Measurements from ENCODE around the gene IKBKG. TPM values are rescaled to one million over a fixed set of nuclear protein-coding genes. Genes with fewer than 3 reads are reported as not detected.

The IKBKG gene
- total and polyA plus RNA-seq, 7 donors = 9.2 to 28.9 (median 15.5) TPM

- Histone ChIP-seq H3K9me3 (no peaks in the 10 kb centered on the region), H3K4me1 (peaks cover 0 to 20% (median 13%) of the 10 kb centered on the region in 4 donors), H3K27me3 (no peaks in the 10 kb centered on the region), H3K36me3 (no peaks in the 10 kb centered on the region), H3K27ac (peak overlapping the region; percentile 23 to 67 (median 60)), H3K4me3 (no peak overlapping the region)
- intact Hi-C loops (cut with DNase I) = no loop called here
- TF ChIP-seq EP300 (IDR thresholded peaks at IDR 0.05) (no peak), CTCF (IDR thresholded peaks at IDR 0.05) (no peak), POLR2A (IDR thresholded peaks at IDR 0.05) (no peak), POLR2AphosphoS5 (IDR thresholded peaks at IDR 0.05) (no peak)
- WGBS, 2 donors = 79 to 85% methylated on average over 5 of the region's 5 CpGs
- DNase-seq = no peak
Measured at GRCh38 chrX:154541589-154541895, 5.9 kb upstream of the IKBKG start.

GRCh38 chrX:154541896-154542722, 5.3 kb upstream of the IKBKG start:
- Histone ChIP-seq H3K27ac (peak overlapping the region; percentile 49 to 72 (median 62)), H3K36me3 (no peaks in the 10 kb centered on the region), H3K4me3 (no peak overlapping the region), H3K4me1 (peaks cover 0 to 20% (median 13%) of the 10 kb centered on the region in 4 donors), H3K27me3 (no peaks in the 10 kb centered on the region), H3K9me3 (no peaks in the 10 kb centered on the region)
- peak; percentile 88 for DNase-seq
- TF ChIP-seq POLR2AphosphoS5 (IDR thresholded peaks at IDR 0.05) (peak in 1 of 4 donors; percentile 12), CTCF (IDR thresholded peaks at IDR 0.05) (no peak), POLR2A (IDR thresholded peaks at IDR 0.05) (no peak)
- 55 to 66% methylated on average over 12 of the region's 12 CpGs for WGBS, 2 donors
- intact Hi-C loops (cut with DNase I) = no loop called here

DNA sequence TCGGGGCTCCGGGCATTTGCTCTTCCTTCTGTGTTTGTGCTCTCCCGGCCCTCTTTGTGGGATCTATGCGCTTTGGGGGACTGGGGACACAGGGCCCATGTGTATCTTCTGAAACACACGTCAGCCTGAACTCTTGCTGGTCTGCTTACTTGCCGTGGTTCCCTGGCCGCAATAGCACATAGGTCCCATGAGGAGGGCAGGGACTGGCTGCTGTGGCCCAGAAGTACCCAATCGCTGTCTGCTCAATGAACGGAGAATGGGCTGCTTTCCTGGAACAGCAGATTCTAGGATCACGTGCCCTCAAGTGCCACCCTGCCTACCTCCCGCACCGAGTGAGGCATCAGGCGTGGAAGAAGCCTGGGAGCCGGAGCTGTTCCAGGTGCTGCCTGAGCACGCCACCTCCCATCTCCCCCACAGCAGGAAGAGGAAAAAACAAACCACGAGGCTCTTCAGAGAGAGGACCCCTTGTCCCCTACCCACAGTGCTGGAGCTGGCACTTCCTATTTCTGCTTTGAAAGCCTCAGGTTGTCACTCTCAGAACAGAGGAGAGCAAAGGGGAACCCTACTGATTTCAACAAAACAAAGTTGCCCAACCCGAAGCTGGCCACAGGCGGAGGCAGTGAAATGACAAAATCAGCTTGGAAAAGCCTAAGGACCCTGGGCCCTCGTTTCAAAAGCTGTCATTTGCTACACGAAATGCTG, 4.5 kb upstream of the IKBKG start:
- H3K4me1 ChIP-seq = peaks cover 0 to 20% (median 13%) of the 10 kb centered on the region in 4 donors
- no peak overlapping the region for H3K4me3 ChIP-seq

DNA sequence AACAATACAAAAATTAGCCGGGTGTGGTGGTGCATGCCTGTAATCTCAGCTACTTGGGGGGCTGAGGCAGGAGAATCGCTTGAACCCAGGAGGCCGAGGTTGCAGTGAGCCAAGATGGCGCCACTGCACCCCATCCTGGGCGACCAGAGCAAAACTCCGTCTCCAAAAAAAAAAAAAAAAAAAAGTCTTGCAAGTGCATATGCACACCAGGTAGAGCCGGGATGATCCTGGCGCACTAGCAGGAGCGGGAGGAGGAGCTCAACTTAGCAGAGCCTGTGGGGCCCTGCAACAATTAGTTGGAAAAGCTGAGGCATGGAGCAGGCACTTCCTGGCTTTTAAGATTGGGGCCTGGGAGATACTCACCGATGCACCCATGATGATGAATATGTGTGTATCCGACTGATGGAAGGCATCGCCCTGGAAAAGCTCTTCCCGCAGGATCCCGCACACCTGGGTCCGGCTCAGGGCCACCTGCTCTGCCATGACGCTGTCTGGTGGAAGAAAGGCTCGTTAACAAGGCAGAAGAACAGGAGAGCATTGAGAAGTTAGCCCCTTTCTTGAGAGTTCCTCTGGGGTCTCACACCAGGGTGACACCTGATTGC, 1.6 kb upstream of the IKBKG start:
- peak overlapping the region in 1 of 4 donors; percentile 64 for H3K4me3 ChIP-seq
- no peak for DNase-seq
- WGBS, 2 donors = 95 to 96% methylated on average over 17 of the region's 17 CpGs
- no peak overlapping the region for H3K27ac ChIP-seq
- H3K36me3 ChIP-seq = no peaks in the 10 kb centered on the region
- intact Hi-C loops (cut with DNase I) = no loop called here
- TF ChIP-seq CTCF (IDR thresholded peaks at IDR 0.05) = no peak
- no peak for TF ChIP-seq POLR2AphosphoS5 (IDR thresholded peaks at IDR 0.05)
- TF ChIP-seq POLR2A (IDR thresholded peaks at IDR 0.05) = no peak
- no peak for TF ChIP-seq EP300 (IDR thresholded peaks at IDR 0.05)
- H3K4me1 ChIP-seq = peaks cover 0 to 29% (median 21%) of the 10 kb centered on the region in 4 donors
- no peaks in the 10 kb centered on the region for H3K27me3 ChIP-seq
- H3K9me3 ChIP-seq = no peaks in the 10 kb centered on the region

More for the DNA sequence above, 4.5 kb upstream of the IKBKG start:
- Histone ChIP-seq H3K36me3 (no peaks in the 10 kb centered on the region), H3K9me3 (no peaks in the 10 kb centered on the region), H3K27ac (peak overlapping the region; percentile 49 to 72 (median 62)), H3K27me3 (no peaks in the 10 kb centered on the region)
- WGBS, 2 donors = 57 to 82% methylated on average over 20 of the region's 20 CpGs
- no peak for DNase-seq
- TF ChIP-seq CTCF (IDR thresholded peaks at IDR 0.05) (no peak), POLR2AphosphoS5 (IDR thresholded peaks at IDR 0.05) (no peak), EP300 (IDR thresholded peaks at IDR 0.05) (no peak), POLR2A (IDR thresholded peaks at IDR 0.05) (no peak)
- intact Hi-C loops (cut with DNase I) = no loop called here
